Limb (tissue), 2 donors: ENCODE data around the gene CABP5.
"Not testable (repeated sequence)": the region's sequence is repeated elsewhere in the genome, so short reads cannot be mapped to it uniquely, and the experiment has no call there.

Experiments
- DNase-seq, 2 donors: peaks; one replicate each; pipeline ENCODE4 v3.0.0-alpha.2; 2016; ENCODE audit errors: extremely low spot score in 2 of 2

Gene CABP5

GRCh38 chr19:48043675-48044258 is at the start of gene CABP5:
CABP5 (minus strand) TSS chr19:48044079; CDS start chr19:48043922, 157 bp downstream.
- DNase-seq, result no peak

GRCh38 chr19:48091111-48091718 is 47.3 kb upstream of the CABP5 start:
- DNase-seq, result not testable (repeated sequence)

- no peak for DNase-seq
Measured at GRCh38 chr19:48090281-48090802, 46.5 kb upstream of the CABP5 start.

GRCh38 chr19:48088991-48089390 is 45.1 kb upstream of the CABP5 start:
- not testable (repeated sequence) for DNase-seq

- DNase-seq, result no peak
Measured at GRCh38 chr19:48085904-48086864, 42.3 kb upstream of the CABP5 start.

GRCh38 chr19:48085076-48085475 is 41.2 kb upstream of the CABP5 start:
- DNase-seq, result no peak

- DNase-seq, result no peak
Measured at GRCh38 chr19:48081106-48081505, 37.2 kb upstream of the CABP5 start.

GRCh38 chr19:48070177-48070769 is 26.4 kb upstream of the CABP5 start:
- DNase-seq, result not testable (repeated sequence)

GRCh38 chr19:48069435-48069834 is 25.6 kb upstream of the CABP5 start:
- no peak for DNase-seq

- DNase-seq, result no peak
Measured at GRCh38 chr19:48064509-48064908, 20.6 kb upstream of the CABP5 start.

GRCh38 chr19:48061401-48062344 is 17.8 kb upstream of the CABP5 start:
- no peak for DNase-seq

GRCh38 chr19:48060381-48060780 is 16.5 kb upstream of the CABP5 start:
- no peak for DNase-seq

GRCh38 chr19:48059331-48059730 is 15.5 kb upstream of the CABP5 start:
- no peak for DNase-seq

- no peak for DNase-seq
Measured at GRCh38 chr19:48053856-48054255, 10.0 kb upstream of the CABP5 start.

GRCh38 chr19:48053076-48053475 is 9.2 kb upstream of the CABP5 start:
- DNase-seq, result no peak

- DNase-seq, result no peak
Measured at GRCh38 chr19:48051335-48052033, 7.6 kb upstream of the CABP5 start.

- no peak for DNase-seq
Measured at GRCh38 chr19:48044561-48044960, 682 bp upstream of the CABP5 start.

- DNase-seq, result no peak
Measured at GRCh38 chr19:48041877-48042580, 1.9 kb downstream of the CABP5 start.

GRCh38 chr19:48036765-48037164 is 7.1 kb downstream of the CABP5 start:
- no peak for DNase-seq
